HepG2 (cell line): Measurements from ENCODE around the gene CGREF1. TPM values are rescaled to one million over a fixed set of nuclear protein-coding genes. Genes with fewer than 3 reads are reported as not detected.

Experiments
- ATAD3A ChIP-seq: sonication (generic); formaldehyde crosslinking; IDR thresholded peaks from 2 replicates; pipeline ENCODE4 v1.4.0; 2020; ENCODE audit warnings: missing genetic modification reagents
- DZIP1 ChIP-seq: sonication (generic); formaldehyde crosslinking; IDR thresholded peaks from 2 replicates; pipeline ENCODE4 v1.5.0; 2020; ENCODE audit warnings: mild to moderate bottlenecking, missing genetic modification reagents
- GMEB1 ChIP-seq: sonication (generic); formaldehyde crosslinking; IDR thresholded peaks from 2 replicates; pipeline ENCODE4 v1.5.1; 2020; ENCODE audit warnings: missing genetic modification reagents, mild to moderate bottlenecking, borderline replicate concordance
- HOXA3 ChIP-seq: sonication (generic); formaldehyde crosslinking; IDR thresholded peaks from 2 replicates; pipeline ENCODE4 v1.5.0; 2020; ENCODE audit warnings: missing genetic modification reagents
- KAT7 ChIP-seq: IDR thresholded peaks from 2 replicates; pipeline ENCODE4 v1.6.1; 2018; ENCODE audit warnings: borderline replicate concordance, missing compliant biosample characterization
- ZBED4 ChIP-seq: sonication (generic); formaldehyde crosslinking; IDR thresholded peaks from 2 replicates; pipeline ENCODE4 v1.4.0; 2020; ENCODE audit warnings: missing genetic modification reagents, borderline replicate concordance
- ZBTB46 ChIP-seq: sonication (generic); formaldehyde crosslinking; IDR thresholded peaks from 2 replicates; pipeline ENCODE4 v1.4.0; 2020; ENCODE audit warnings: mild to moderate bottlenecking, missing genetic modification reagents, borderline replicate concordance
- ZFYVE20 ChIP-seq: sonication (generic); formaldehyde crosslinking; IDR thresholded peaks from 2 replicates; pipeline ENCODE4 v1.8.0; 2023; ENCODE audit warnings: low read depth, mild to moderate bottlenecking, moderate library complexity, missing genetic modification reagents, borderline replicate concordance
- ZMYM2 ChIP-seq: sonication (generic); formaldehyde crosslinking; IDR thresholded peaks from 2 replicates; pipeline ENCODE4 v1.8.0; 2022; ENCODE audit warnings: mild to moderate bottlenecking, missing genetic modification reagents
- ZNF282 ChIP-seq: fragments of 450-650 bp; IDR thresholded peaks from 2 replicates; pipeline ENCODE4 v1.6.1; 2018; ENCODE audit not compliant: partially characterized antibody
- ZNF530 ChIP-seq: sonication (generic); formaldehyde crosslinking; IDR thresholded peaks from 2 replicates; pipeline ENCODE4 v1.5.0; 2020; ENCODE audit warnings: low read depth, mild to moderate bottlenecking, missing genetic modification reagents
- ZNF550 ChIP-seq: sonication (generic); formaldehyde crosslinking; IDR thresholded peaks from 2 replicates; pipeline ENCODE4 v1.4.0; 2020; ENCODE audit warnings: mild to moderate bottlenecking, missing genetic modification reagents, borderline replicate concordance
- ZNF556 ChIP-seq: sonication (generic); formaldehyde crosslinking; IDR thresholded peaks from 2 replicates; pipeline ENCODE4 v1.4.0; 2020; ENCODE audit warnings: mild to moderate bottlenecking, missing genetic modification reagents, borderline replicate concordance
- ZNF780A ChIP-seq: sonication (generic); formaldehyde crosslinking; IDR thresholded peaks from 2 replicates; pipeline ENCODE4 v1.8.0; 2022; ENCODE audit warnings: mild to moderate bottlenecking, missing genetic modification reagents, moderate library complexity
- ZNF782 ChIP-seq: sonication (generic); formaldehyde crosslinking; IDR thresholded peaks from 2 replicates; pipeline ENCODE4 v1.4.0; 2020; ENCODE audit warnings: missing genetic modification reagents, mild to moderate bottlenecking, borderline replicate concordance
- polyA plus RNA-seq, 8 experiments: library from polyadenylated mRNA; depleted of rRNA in 3 of 8; stranded (reverse) in 7 of 8; unstranded in 1 of 8; fragments of >200 nt; fragmentation: Illumina TruSeq in 4 of 8; extraction: Trizol in 4 of 8; gene quantifications; 2 replicates each; pipeline versions ENCODE4 v1.2.1 to v1.2.3, GENCODE V29; 2011 to 2016; ENCODE audit warnings: low read depth in 4 of 8, missing spikeins in 1 of 8, mixed read lengths in 1 of 8; ENCODE audit not compliant: insufficient read depth in 1 of 8
- total RNA-seq, 5 experiments: library from RNA; depleted of rRNA; stranded (reverse); fragments of >200 nt; fragmentation: Illumina TruSeq; extraction: Trizol; gene quantifications; 2 replicates each; pipeline ENCODE4 v1.2.3, GENCODE V29; 2016; ENCODE audit warnings: low read depth in 1 of 5

Gene CGREF1
- total and polyA plus RNA-seq, 2 of the 13 experiments (the other 11 are each of a cell fraction or from before 2014, with no cell fraction given): 13.9 to 23.4 TPM

GRCh38 chr2:27093430-27094352 is 25.2 kb downstream of the CGREF1 start (continued):
- TF ChIP-seq KAT7 (CRISPR knock-in tag): peak; percentile 76; the same call in 1 of the 2 replicates
- TF ChIP-seq ZNF282: no peak
- 0 out of 2 replicates have a peak, but pooled peaks have one; percentile 28 for TF ChIP-seq ZNF780A (CRISPR knock-in tag)
- TF ChIP-seq ZNF782 (CRISPR knock-in tag): peak; percentile 53; the same call in 1 of the 2 replicates
- TF ChIP-seq ZMYM2 (CRISPR knock-in tag): 0 out of 2 replicates have a peak, but pooled peaks have one; percentile 29
- TF ChIP-seq ZFYVE20 (CRISPR knock-in tag): no peak
- 0 out of 2 replicates have a peak, but pooled peaks have one; percentile 15 for TF ChIP-seq ZNF556 (CRISPR knock-in tag)
- no peak for TF ChIP-seq ZNF530 (CRISPR knock-in tag)
- peak; percentile 78; the same call in 1 of the 2 replicates for TF ChIP-seq ZBTB46 (CRISPR knock-in tag)
- TF ChIP-seq ZNF550 (CRISPR knock-in tag): peak; percentile 29
- peak; percentile 68; the same call in 1 of the 2 replicates for TF ChIP-seq HOXA3 (CRISPR knock-in tag)
- no peak for TF ChIP-seq DZIP1 (CRISPR knock-in tag)
- no peak; the same call in 1 of the 2 replicates for TF ChIP-seq ZBED4 (CRISPR knock-in tag)
- no peak for TF ChIP-seq GMEB1 (CRISPR knock-in tag)
- no peak for TF ChIP-seq ATAD3A
